NCI-H2171 (cell line): ENCODE measurements around the gene VEPH1.
"Not testable (repeated sequence)": the region's sequence is repeated elsewhere in the genome, so short reads cannot be mapped to it uniquely, and the experiment has no call there.

Experiments used
- DNase-seq: peaks from one replicate; lab custom pipeline; 2025; lab: John Stamatoyannopoulos, UW

The VEPH1 gene

DNA sequence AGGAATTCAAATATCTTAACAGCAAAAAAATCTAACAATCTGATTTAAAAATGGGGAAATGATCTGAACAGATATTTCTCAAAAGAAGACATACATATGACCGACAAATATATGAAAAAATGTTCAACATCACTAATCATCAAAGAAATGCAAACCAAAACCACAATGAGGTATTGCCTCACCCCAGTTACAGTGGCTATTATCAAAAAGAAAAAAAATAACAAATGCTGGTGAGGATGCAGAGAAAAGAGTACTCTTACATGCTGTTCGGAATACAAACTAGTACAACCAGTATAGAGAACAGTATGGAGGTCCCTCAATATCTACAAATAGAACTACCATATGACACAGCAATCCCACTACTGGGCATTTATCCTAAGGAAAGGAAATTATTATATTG lies 152.6 kb downstream of the VEPH1 start:
- not testable (repeated sequence) for DNase-seq

- DNase-seq = not testable (repeated sequence)
Measured at GRCh38 chr3:157348304-157349075, 154.7 kb downstream of the VEPH1 start.

DNA sequence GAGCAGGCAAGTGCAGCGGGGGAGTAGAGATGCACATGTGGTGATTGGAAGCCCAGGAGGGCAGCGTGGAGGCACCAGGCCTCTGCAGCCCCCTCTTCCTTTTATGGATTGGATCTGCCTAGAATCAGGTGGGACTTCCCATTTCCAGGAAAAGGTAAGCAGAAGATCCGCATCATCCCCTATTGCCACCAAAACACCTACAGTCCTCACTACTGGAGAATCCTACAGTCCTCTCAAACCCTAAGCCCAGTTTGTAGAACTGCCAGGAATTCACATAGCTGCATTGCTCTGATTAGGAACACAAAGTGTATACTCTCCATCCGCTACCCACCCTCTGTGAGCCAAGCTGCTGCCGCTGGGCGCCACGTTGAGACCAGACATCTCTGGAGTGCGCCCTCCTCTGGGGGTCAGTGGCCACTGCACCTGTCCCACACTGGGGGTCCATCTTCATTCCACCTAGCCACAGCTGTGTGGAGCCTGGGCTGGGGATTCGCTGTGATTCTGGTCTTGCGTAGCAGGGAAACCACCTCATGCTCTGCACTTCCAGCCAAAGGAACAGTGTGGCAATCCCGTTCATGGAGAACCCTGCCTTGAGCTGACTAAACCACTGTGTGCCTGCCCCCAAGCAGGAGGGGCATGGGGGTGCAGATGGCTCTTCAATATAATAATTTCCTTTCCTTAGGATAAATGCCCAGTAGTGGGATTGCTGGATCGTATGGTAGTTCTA lies 155.5 kb downstream of the VEPH1 start:
- DNase-seq = no peak

- no peak for DNase-seq
Measured at GRCh38 chr3:157336252-157337009, 166.8 kb downstream of the VEPH1 start.

GRCh38 chr3:157335233-157336076 lies 167.8 kb downstream of the VEPH1 start:
- no peak for DNase-seq

DNA sequence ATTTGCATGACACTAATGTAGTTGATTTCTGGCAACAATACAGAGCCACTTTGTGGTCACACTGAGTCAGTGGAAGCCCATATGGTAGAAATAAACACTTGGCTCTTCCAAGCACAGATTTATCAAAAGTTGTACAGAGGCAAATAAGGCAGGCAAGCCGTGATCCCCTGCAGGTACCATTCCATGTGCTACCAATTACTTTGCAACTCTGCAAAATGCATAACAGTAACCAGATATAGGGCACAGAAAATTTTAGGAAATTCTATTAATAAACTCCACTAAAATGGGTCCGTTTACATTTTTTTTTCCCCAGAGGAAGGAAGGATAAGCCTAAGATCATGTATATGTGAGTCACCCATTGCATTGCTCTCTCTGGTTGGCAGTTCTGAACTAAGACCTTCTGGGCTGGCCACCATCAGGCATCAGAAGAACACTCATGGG lies 169.6 kb downstream of the VEPH1 start:
- DNase-seq = no peak

GRCh38 chr3:157330206-157330605 lies 173.0 kb downstream of the VEPH1 start:
- DNase-seq = no peak

DNA sequence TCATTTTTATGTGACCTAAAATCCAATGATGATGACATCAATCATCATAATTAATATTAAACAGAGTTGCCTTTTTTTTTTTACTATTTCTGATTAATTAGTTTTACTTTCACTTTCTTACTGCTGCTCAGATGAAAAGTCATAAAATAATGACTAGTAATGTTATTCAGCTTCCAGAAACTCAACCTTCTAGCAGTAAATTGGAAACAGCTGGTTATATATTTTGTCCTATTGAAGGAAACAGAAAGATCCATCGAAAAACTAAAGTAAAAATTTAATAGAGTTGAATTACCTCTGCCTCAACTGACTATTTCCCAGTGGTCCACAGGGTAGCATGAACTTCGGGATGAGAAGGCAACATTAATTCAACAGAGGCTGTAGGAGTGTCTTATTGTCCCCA lies 173.7 kb downstream of the VEPH1 start:
- no peak for DNase-seq

GRCh38 chr3:157327837-157328236 lies 175.4 kb downstream of the VEPH1 start:
- DNase-seq = no peak

DNA sequence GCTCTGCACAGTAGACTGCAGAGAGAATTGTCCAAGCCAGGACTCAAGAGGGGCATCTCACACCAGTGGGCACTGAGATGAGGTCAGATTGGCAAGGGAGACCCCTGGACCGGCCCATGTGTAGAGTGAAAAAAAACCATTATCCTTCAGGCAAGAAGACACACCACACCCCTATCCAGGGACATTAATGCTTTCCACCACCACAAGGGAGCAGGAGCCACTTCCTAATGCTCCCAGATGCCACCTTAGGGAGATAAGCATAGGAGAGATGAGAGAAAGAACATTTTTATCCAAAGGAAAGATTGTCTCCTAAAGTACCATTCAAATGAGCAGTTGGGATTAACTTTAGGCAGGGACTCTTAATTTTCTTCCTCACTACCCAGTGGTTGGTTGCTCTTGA lies 176.2 kb downstream of the VEPH1 start:
- DNase-seq = no peak

DNA sequence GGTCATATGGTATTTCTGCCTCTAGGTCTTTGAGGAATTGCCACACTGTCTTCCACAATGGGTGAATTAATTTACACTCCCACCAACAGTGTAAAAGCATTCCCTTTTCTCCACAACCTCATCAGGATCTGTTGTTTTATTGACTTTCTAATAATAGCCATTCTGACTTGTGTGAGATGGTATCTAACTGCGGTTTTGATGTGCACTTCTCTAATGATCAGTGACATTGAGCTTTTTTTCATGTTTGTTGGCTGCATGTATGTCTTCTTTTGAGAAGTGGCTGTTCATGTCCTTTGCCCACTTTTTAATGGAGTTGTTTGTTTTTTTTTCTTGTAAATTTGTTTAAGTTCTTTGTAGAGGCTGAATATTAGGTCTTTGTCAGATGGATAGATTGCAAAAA lies 178.3 kb downstream of the VEPH1 start:
- not testable (repeated sequence) for DNase-seq

- no peak for DNase-seq
Measured at GRCh38 chr3:157323360-157323759, 179.9 kb downstream of the VEPH1 start.

- DNase-seq = no peak
Measured at GRCh38 chr3:157319672-157320071, 183.5 kb downstream of the VEPH1 start.

DNA sequence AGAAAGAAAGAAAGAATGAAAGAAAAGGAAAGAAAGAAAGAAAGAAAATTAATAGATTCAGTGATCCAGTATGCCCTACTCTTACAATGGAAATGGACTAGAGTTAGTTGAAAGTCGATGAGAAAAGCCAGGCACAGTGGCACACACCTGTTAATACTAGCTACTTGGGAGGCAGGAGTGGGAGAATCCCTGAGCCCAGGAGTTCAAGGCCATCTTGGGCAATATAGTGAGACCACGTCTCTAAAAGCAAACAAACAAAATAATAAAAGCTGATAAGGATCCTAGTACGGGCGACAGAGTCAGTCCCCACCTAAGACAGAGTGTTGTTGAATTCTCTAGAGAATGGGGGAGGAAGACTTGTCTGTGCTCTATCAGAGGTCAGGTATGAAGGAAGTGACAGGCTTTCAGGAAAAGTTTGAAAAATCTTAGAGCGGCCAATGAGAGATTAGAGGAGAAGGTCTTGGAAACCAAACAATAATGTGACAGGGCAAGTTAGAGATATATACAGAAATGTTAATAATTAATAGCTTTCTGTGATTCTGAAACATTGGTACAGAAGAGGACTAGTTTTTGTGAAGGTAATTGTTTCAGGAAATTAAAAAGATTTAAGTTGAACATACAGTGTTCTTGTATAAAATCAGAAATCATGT lies 184.5 kb downstream of the VEPH1 start:
- no peak for DNase-seq

GRCh38 chr3:157317895-157318294 lies 185.3 kb downstream of the VEPH1 start:
- no peak for DNase-seq

DNA sequence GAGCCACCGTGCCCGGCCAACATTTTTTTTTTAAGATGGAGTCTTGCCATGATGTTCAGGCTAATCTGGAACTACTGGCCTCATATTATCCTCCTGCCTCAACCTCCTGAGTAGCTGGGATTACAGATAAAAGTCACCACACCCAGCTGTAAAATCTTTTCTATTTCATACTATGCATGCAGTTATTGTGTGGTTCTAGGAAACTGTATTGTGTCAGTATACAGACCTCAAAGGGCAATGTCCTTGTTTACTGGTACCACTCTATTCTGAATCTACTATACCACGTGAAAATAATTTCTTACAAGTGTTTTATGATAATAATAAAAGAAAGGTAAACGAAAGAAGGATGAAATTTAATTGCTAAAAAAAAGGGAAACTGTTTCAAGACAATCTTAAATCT lies 190.0 kb downstream of the VEPH1 start:
- DNase-seq = no peak

- DNase-seq = no peak
Measured at GRCh38 chr3:157312376-157312745, 190.9 kb downstream of the VEPH1 start.

GRCh38 chr3:157311633-157312375 lies 191.4 kb downstream of the VEPH1 start:
- DNase-seq = no peak

DNA sequence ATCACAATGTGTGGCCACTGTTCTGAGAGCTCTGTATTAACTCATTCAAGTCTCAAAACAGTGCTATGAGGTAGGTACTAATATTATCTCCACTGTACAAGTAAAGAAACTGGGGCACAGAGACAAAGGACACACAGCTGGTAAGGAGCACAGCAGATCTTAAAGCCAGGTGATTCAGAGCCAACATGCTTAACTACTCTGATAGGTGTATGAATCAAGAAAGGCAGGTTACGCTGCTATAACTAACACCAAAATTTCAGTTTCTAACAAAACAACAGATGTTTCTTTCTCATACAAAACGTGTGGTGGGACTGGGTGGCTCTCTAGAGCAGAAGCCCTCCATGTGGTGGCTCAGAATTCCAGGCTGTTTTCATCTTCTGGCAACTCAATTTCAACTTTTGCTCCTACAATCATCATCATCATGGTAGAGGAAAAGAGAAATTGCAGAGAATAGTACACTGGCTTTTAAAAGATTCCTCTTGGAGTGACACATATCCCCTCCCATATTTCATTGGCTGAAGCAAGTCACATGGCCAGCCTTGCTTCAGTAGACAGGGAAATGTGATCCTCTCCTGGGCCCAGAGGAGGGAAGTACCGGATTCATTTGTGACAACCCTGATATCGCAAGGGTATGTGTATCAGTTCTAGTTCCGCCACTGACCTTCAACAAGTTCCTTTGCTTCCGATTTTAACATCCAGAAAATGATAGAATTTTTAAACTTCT lies 192.7 kb downstream of the VEPH1 start:
- DNase-seq = no peak

DNA sequence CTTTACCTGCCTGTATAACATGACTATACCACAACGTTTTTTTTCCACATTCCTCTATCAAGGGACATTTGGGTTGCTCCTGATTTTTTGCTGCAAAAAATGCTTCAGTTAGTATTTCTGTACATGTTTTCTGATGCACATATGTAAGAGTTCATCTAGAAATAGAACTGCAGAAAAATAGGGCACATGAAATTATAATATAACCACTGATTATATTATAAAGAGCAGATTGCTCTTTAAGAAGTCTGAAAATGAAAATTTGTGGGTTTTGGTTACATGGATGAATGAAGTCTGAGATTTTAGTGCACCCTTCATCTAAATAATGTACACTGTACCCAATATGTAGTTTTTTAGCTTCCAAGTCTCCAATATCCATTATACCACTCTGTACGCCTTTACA lies 196.7 kb downstream of the VEPH1 start:
- no peak for DNase-seq
